KMS-11 (cell line): ENCODE results near the gene CRTC1.

Experiments used
- H2AFZ ChIP-seq: fragments of 200-600 bp; sonication (generic); 2 replicates; pipeline ENCODE4 v1.6.1; 2016; ENCODE audit warnings: antibody characterized with exemption, mixed run types, low read depth
- H3K27ac ChIP-seq: fragments of 200-600 bp; sonication (generic); 2 replicates; pipeline ENCODE4 v1.6.1; 2016; ENCODE audit warnings: mild to moderate bottlenecking, mixed run types
- H3K27me3 ChIP-seq: fragments of 200-600 bp; sonication (generic); 2 replicates; pipeline ENCODE4 v1.6.1; 2017; ENCODE audit warnings: mild to moderate bottlenecking, low read depth, mixed run types, moderate library complexity; ENCODE audit not compliant: insufficient read depth
- H3K36me3 ChIP-seq: fragments of 200-600 bp; sonication (generic); 2 replicates; pipeline ENCODE4 v1.6.1; 2017; ENCODE audit warnings: mild to moderate bottlenecking, mixed run types; ENCODE audit not compliant: insufficient read depth
- H3K4me1 ChIP-seq: fragments of 200-600 bp; sonication (generic); 2 replicates; pipeline ENCODE4 v1.6.1; 2016; ENCODE audit warnings: mild to moderate bottlenecking, low read depth, mixed run types; ENCODE audit not compliant: poor library complexity, severe bottlenecking
- H3K4me2 ChIP-seq: fragments of 200-600 bp; sonication (generic); 2 replicates; pipeline ENCODE4 v1.7.0; 2016; ENCODE audit warnings: mild to moderate bottlenecking, mixed run types
- H3K4me3 ChIP-seq: fragments of 200-600 bp; sonication (generic); IDR thresholded peaks from 2 replicates; pipeline ENCODE4 v1.6.1; 2017; ENCODE audit warnings: low read depth, low read length, mixed read lengths; ENCODE audit not compliant: insufficient read depth
- H3K79me2 ChIP-seq: fragments of 200-600 bp; sonication (generic); 2 replicates; pipeline ENCODE4 v1.6.1; 2016; ENCODE audit warnings: low read depth, mixed run types; ENCODE audit not compliant: insufficient read depth
- H3K9ac ChIP-seq: fragments of 200-600 bp; sonication (generic); 2 replicates; pipeline ENCODE4 v1.6.1; 2016; ENCODE audit warnings: mild to moderate bottlenecking, mixed run types
- H4K20me1 ChIP-seq: fragments of 200-600 bp; sonication (generic); 2 replicates; pipeline ENCODE4 v1.6.1; 2016; ENCODE audit warnings: mild to moderate bottlenecking, mixed run types; ENCODE audit not compliant: insufficient read depth
- TF ChIP-seq, protein P1 (sequence below): fragments of 200-600 bp; sonication (generic); conservative IDR thresholded peaks from 2 replicates; pipeline ENCODE4 v1.6.1; 2017; ENCODE audit warnings: low read depth, mild to moderate bottlenecking, antibody characterized with exemption, low read length, moderate library complexity, mixed read lengths

Gene CRTC1

DNA sequence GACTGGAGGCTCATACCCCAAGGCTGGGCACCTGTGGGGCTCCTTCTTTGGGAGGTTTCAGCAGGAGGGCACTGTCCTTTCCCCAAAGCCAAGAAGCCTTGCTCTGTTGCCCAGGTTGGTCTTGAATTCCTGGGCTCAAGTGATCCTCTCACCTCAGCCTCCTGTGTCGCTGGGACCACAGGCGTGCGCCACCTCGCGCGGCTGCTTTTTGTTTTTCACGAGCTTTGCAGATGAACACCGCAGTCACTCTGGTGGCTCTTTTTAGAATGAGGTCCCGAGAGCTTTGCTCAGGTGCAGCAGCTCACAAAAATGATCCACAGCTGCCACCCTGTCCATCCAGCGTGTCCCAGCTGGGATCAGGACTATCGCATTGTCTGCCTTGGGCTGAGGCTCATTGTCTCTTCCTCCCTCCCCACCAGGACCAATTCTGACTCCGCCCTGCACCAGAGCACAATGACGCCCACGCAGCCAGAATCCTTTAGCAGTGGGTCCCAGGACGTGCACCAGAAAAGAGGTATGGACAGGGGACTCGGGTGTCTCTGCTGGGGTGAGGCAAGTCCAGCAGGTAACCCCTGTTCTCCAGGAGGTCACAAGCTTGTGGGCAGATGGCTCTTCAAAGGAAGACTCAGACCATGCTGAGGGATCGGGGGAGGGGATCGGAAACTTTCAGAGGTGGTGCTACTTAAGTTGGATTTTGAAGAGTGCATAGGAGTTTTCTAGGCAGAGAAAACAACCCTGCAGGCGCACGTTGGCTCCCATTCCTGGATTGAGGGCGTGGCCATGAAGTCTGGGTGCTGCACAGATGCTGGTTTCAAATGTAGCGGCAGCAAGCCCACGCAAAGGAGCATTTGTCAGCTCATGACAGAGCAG, 66.1 kb downstream of the CRTC1 start:
- H3K4me3 ChIP-seq: no peak overlapping the region
- no peaks in the 10 kb centered on the region for H3K4me1 ChIP-seq
- H3K9ac ChIP-seq: no peak overlapping the region
- H4K20me1 ChIP-seq: no peaks in the 10 kb centered on the region
- no peak overlapping the region for H2AFZ ChIP-seq
- H3K27ac ChIP-seq: no peak overlapping the region
- H3K79me2 ChIP-seq: no peaks in the 10 kb centered on the region
- H3K36me3 ChIP-seq: no peaks in the 10 kb centered on the region
- no peak overlapping the region for H3K4me2 ChIP-seq
- TF ChIP-seq, protein P1, sequence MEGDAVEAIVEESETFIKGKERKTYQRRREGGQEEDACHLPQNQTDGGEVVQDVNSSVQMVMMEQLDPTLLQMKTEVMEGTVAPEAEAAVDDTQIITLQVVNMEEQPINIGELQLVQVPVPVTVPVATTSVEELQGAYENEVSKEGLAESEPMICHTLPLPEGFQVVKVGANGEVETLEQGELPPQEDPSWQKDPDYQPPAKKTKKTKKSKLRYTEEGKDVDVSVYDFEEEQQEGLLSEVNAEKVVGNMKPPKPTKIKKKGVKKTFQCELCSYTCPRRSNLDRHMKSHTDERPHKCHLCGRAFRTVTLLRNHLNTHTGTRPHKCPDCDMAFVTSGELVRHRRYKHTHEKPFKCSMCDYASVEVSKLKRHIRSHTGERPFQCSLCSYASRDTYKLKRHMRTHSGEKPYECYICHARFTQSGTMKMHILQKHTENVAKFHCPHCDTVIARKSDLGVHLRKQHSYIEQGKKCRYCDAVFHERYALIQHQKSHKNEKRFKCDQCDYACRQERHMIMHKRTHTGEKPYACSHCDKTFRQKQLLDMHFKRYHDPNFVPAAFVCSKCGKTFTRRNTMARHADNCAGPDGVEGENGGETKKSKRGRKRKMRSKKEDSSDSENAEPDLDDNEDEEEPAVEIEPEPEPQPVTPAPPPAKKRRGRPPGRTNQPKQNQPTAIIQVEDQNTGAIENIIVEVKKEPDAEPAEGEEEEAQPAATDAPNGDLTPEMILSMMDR: no peak
- no peaks in the 10 kb centered on the region for H3K27me3 ChIP-seq

DNA sequence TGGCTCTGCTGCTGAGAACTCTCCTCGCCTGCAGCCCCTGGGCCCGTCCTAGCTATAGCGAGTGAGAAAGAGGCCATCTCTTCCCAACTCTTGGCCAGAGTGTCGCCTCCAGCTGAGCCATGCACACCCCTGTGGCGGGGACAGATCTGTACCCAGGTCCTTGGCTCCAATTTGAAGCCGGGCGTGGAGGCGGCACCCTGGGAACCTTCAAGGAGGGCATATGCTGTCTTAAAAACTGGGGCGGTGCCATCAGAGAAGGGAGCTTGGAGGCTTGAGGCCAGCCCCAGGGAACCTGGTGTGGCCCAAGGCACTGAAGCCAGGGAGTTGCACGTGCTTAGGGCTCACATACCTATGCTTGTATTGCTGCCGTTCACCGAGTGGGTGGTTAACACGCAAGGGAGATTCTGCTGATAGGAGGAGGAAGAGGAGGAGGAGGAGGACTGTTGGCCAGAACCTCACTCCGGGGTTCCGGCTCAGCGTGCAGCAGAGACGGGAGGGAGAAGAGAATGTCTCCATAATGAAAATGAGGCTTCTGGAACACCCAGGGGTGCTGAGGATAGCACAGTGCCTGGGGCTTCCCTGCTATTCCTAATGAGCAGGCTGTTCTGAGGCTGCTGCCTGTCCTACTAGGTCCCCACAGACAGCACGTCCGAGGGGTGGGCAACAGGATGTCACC, 67.0 kb downstream of the CRTC1 start:
- Histone ChIP-seq H4K20me1 (no peaks in the 10 kb centered on the region), H3K27ac (no peak overlapping the region), H3K27me3 (no peaks in the 10 kb centered on the region), H3K79me2 (no peaks in the 10 kb centered on the region), H3K9ac (no peak overlapping the region), H3K4me3 (no peak overlapping the region), H2AFZ (no peak overlapping the region), H3K4me2 (no peak overlapping the region), H3K4me1 (no peaks in the 10 kb centered on the region), H3K36me3 (no peaks in the 10 kb centered on the region)
- TF ChIP-seq, protein P1: no peak

DNA sequence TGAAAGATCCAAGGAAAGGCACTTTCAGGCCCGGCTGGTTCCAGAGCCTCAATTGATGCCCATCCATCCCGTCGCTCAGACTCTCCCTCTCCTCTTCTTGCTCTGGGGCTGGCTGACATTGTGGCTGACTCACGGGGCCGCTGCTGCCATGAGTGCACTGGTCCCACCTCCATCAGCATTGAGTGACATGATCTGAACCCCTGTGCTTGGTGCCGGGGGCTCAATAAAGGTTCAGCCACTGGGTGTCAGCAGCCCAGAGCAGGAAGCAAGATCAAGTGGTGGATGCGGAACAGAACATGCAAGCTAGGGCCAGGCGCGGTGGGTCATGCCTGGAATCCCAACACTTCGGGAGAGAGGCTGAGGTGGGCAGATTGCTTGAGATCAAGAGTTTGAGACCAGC, 68.1 kb downstream of the CRTC1 start:
- no peaks in the 10 kb centered on the region for H3K27me3 ChIP-seq
- no peak overlapping the region for H2AFZ ChIP-seq
- no peaks in the 10 kb centered on the region for H3K79me2 ChIP-seq
- H3K4me1 ChIP-seq: no peaks in the 10 kb centered on the region
- H3K27ac ChIP-seq: no peak overlapping the region
- H3K36me3 ChIP-seq: no peaks in the 10 kb centered on the region
- no peak overlapping the region for H3K4me3 ChIP-seq
- H4K20me1 ChIP-seq: no peaks in the 10 kb centered on the region
- TF ChIP-seq, protein P1: no peak
- no peak overlapping the region for H3K9ac ChIP-seq
- H3K4me2 ChIP-seq: no peak overlapping the region

DNA sequence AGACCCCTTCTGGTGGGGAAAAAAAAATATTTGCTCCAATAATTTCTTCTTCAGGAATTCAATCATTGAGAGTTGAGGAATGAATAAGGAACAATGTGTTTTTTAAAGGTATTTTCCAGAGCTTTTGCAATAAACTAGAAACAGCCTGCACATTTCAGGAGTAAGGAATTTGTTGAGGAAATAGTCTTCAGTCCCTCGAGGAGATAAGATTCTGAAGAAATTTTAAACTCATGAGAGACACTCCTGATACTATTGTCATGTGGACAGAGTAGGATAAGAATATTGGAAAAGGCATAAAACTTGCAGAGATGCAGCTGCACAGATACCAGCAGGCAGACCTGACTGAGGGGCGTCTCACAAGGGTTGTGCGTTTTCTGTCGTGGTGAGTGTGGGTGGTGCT, 71.0 kb downstream of the CRTC1 start:
- Histone ChIP-seq H3K4me1 (no peaks in the 10 kb centered on the region), H3K27ac (no peak overlapping the region), H4K20me1 (no peaks in the 10 kb centered on the region), H3K36me3 (no peaks in the 10 kb centered on the region), H3K79me2 (no peaks in the 10 kb centered on the region), H2AFZ (no peak overlapping the region), H3K27me3 (no peaks in the 10 kb centered on the region), H3K9ac (no peak overlapping the region), H3K4me2 (no peak overlapping the region), H3K4me3 (no peak overlapping the region)
- TF ChIP-seq, protein P1: no peak
